ENCODE data around the gene ATP6V0C. TPM values are rescaled to one million over a fixed set of nuclear protein-coding genes. Genes with fewer than 3 reads are reported as not detected.
A peak's percentile ranks its signal among the peaks of the same experiment; 100 is the strongest.

ATP6V0C gene
- total and polyA plus RNA-seq, 2 of the 13 experiments (the other 11 are each of a cell fraction or from before 2014, with no cell fraction given), result 10.4 to 20.1 TPM

DNA sequence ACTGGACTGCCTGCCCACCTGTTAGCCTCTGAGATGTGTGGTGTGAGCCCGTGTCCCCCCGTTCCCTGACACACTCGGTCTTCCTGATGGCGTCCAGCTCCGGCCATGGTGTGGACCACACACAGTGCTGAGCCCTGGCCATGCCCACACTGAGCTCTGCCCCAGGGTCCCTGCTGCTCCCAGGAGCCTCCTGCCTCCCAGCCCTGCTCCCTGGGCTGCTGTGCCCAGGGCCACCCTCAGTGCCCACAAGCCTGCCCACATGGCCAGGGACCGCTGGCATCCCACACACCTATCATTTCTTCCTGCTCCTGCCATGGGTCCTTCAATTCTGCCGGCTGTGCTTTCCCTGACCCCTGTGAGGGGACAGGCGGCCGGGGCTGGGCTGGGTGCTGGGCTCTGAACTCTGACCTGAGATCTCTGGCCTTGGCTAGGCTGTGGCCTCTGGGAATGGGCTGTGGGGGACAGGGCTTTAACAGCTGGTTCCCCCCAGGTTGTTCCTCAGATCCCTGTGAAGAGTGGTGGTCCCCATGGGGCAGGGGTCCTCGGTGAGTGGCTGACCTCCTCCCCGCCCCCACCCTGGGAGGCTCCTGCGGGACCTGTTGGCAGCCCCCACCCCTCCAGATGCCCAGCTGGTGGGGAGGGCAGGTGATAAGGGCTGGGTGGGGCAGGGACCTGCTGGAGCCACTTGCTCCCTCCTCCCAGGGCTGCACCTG lies 13.5 kb downstream of the ATP6V0C start (continued):
- TF ChIP-seq HCFC1 (IDR thresholded peaks at IDR 0.05; ENCODE audit: low read depth, low read length), result no peak
- no peak for TF ChIP-seq SNAI1 (CRISPR knock-in tag; IDR thresholded peaks at IDR 0.05; ENCODE audit: borderline replicate concordance)
- TF ChIP-seq, protein P1, sequence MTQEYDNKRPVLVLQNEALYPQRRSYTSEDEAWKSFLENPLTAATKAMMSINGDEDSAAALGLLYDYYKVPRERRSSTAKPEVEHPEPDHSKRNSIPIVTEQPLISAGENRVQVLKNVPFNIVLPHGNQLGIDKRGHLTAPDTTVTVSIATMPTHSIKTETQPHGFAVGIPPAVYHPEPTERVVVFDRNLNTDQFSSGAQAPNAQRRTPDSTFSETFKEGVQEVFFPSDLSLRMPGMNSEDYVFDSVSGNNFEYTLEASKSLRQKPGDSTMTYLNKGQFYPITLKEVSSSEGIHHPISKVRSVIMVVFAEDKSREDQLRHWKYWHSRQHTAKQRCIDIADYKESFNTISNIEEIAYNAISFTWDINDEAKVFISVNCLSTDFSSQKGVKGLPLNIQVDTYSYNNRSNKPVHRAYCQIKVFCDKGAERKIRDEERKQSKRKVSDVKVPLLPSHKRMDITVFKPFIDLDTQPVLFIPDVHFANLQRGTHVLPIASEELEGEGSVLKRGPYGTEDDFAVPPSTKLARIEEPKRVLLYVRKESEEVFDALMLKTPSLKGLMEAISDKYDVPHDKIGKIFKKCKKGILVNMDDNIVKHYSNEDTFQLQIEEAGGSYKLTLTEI (CRISPR knock-in tag; conservative IDR thresholded peaks at IDR 0.05), result no peak
- no peak for TF ChIP-seq TSC22D2 (CRISPR knock-in tag; IDR thresholded peaks at IDR 0.05; ENCODE audit: borderline replicate concordance)
- peak; percentile 88 for TF ChIP-seq HNRNPL (IDR thresholded peaks at IDR 0.05; ENCODE audit: low read depth, low read length)
- TF ChIP-seq PCBP2 (optimal IDR thresholded peaks at IDR 0.05; ENCODE audit: low read depth, low read length, poor library complexity, severe bottlenecking), result no peak
- TF ChIP-seq NR2F6 (IDR thresholded peaks at IDR 0.05), result peak; percentile 40; the same call in 1 of the 2 replicates
- TF ChIP-seq NR2F6 (CRISPR knock-in tag; IDR thresholded peaks at IDR 0.05), result no peak
- no peak for TF ChIP-seq ZKSCAN1 (IDR thresholded peaks at IDR 0.05; ENCODE audit: low read length)
- TF ChIP-seq, protein P2, sequence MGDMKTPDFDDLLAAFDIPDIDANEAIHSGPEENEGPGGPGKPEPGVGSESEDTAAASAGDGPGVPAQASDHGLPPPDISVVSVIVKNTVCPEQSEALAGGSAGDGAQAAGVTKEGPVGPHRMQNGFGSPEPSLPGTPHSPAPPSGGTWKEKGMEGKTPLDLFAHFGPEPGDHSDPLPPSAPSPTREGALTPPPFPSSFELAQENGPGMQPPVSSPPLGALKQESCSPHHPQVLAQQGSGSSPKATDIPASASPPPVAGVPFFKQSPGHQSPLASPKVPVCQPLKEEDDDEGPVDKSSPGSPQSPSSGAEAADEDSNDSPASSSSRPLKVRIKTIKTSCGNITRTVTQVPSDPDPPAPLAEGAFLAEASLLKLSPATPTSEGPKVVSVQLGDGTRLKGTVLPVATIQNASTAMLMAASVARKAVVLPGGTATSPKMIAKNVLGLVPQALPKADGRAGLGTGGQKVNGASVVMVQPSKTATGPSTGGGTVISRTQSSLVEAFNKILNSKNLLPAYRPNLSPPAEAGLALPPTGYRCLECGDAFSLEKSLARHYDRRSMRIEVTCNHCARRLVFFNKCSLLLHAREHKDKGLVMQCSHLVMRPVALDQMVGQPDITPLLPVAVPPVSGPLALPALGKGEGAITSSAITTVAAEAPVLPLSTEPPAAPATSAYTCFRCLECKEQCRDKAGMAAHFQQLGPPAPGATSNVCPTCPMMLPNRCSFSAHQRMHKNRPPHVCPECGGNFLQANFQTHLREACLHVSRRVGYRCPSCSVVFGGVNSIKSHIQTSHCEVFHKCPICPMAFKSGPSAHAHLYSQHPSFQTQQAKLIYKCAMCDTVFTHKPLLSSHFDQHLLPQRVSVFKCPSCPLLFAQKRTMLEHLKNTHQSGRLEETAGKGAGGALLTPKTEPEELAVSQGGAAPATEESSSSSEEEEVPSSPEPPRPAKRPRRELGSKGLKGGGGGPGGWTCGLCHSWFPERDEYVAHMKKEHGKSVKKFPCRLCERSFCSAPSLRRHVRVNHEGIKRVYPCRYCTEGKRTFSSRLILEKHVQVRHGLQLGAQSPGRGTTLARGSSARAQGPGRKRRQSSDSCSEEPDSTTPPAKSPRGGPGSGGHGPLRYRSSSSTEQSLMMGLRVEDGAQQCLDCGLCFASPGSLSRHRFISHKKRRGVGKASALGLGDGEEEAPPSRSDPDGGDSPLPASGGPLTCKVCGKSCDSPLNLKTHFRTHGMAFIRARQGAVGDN (CRISPR knock-in tag; IDR thresholded peaks at IDR 0.05), result peak; percentile 88
- TF ChIP-seq, protein P3, sequence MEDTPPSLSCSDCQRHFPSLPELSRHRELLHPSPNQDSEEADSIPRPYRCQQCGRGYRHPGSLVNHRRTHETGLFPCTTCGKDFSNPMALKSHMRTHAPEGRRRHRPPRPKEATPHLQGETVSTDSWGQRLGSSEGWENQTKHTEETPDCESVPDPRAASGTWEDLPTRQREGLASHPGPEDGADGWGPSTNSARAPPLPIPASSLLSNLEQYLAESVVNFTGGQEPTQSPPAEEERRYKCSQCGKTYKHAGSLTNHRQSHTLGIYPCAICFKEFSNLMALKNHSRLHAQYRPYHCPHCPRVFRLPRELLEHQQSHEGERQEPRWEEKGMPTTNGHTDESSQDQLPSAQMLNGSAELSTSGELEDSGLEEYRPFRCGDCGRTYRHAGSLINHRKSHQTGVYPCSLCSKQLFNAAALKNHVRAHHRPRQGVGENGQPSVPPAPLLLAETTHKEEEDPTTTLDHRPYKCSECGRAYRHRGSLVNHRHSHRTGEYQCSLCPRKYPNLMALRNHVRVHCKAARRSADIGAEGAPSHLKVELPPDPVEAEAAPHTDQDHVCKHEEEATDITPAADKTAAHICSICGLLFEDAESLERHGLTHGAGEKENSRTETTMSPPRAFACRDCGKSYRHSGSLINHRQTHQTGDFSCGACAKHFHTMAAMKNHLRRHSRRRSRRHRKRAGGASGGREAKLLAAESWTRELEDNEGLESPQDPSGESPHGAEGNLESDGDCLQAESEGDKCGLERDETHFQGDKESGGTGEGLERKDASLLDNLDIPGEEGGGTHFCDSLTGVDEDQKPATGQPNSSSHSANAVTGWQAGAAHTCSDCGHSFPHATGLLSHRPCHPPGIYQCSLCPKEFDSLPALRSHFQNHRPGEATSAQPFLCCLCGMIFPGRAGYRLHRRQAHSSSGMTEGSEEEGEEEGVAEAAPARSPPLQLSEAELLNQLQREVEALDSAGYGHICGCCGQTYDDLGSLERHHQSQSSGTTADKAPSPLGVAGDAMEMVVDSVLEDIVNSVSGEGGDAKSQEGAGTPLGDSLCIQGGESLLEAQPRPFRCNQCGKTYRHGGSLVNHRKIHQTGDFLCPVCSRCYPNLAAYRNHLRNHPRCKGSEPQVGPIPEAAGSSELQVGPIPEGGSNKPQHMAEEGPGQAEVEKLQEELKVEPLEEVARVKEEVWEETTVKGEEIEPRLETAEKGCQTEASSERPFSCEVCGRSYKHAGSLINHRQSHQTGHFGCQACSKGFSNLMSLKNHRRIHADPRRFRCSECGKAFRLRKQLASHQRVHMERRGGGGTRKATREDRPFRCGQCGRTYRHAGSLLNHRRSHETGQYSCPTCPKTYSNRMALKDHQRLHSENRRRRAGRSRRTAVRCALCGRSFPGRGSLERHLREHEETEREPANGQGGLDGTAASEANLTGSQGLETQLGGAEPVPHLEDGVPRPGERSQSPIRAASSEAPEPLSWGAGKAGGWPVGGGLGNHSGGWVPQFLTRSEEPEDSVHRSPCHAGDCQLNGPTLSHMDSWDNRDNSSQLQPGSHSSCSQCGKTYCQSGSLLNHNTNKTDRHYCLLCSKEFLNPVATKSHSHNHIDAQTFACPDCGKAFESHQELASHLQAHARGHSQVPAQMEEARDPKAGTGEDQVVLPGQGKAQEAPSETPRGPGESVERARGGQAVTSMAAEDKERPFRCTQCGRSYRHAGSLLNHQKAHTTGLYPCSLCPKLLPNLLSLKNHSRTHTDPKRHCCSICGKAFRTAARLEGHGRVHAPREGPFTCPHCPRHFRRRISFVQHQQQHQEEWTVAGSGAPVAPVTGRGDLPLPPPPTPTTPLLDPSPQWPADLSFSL (CRISPR knock-in tag; IDR thresholded peaks at IDR 0.05), result no peak
- TF ChIP-seq GFI1 (CRISPR knock-in tag; IDR thresholded peaks at IDR 0.05; ENCODE audit: borderline replicate concordance), result no peak
- no peak for TF ChIP-seq PHB2 (IDR thresholded peaks at IDR 0.05; ENCODE audit: partially characterized antibody)
- TF ChIP-seq ZFP37 (CRISPR knock-in tag; IDR thresholded peaks at IDR 0.05; ENCODE audit: borderline replicate concordance), result no peak
- TF ChIP-seq ZNF788 (CRISPR knock-in tag; IDR thresholded peaks at IDR 0.05; ENCODE audit: borderline replicate concordance), result no peak
